H1 (cell line): ENCODE measurements around the gene TEX38. TPM values are rescaled to one million over a fixed set of nuclear protein-coding genes. Genes with fewer than 3 reads are reported as not detected.

Experiments
- CTCF ChIA-PET: fragments of 300-600 bp; sonication (Branson Sonifier 250); formaldehyde crosslinking; loops from one replicate; lab custom pipeline; 2021; ENCODE audit not compliant: partially characterized antibody; lab: Charles Lee
- POLR2A ChIA-PET: fragments of 300-600 bp; sonication (Branson Sonifier 250); formaldehyde crosslinking; loops from one replicate; lab custom pipeline; 2021; ENCODE audit warnings: inconsistent platforms; ENCODE audit not compliant: partially characterized antibody; lab: Charles Lee
- DNase-seq, 2 experiments: peaks; one replicate each; pipeline versions ENCODE4 v3.0.0 to v3.0.0-alpha.2; 2010 to 2022; ENCODE audit warnings: low spot score in 2 of 2, low read depth in 1 of 2, mixed read lengths in 1 of 2
- FAIRE-seq: peaks from 2 replicates; lab custom pipeline; 2011; peaks lifted over from hg19 to GRCh38; lab: Jason Lieb, UNC
- H2AFZ ChIP-seq: 2 replicates; pipeline ENCODE4 v1.8.1; 2012; ENCODE audit warnings: low read length, inconsistent platforms
- H2AK5ac ChIP-seq: 2 replicates; pipeline ENCODE4 v1.6.1; 2013; ENCODE audit warnings: low read depth, low read length
- H2BK120ac ChIP-seq: replicated peaks from 2 replicates; pipeline ENCODE3; 2013; ENCODE audit warnings: low read depth, low read length, inconsistent platforms
- H2BK12ac ChIP-seq: 2 replicates; pipeline ENCODE4 v1.6.1; 2013; ENCODE audit warnings: low read depth, low read length
- H2BK15ac ChIP-seq: 2 replicates; pipeline ENCODE4 v1.6.1; 2013; ENCODE audit warnings: low read length
- H2BK20ac ChIP-seq: 2 replicates; pipeline ENCODE4 v1.6.1; 2013; ENCODE audit warnings: low read length
- H2BK5ac ChIP-seq: 2 replicates; pipeline ENCODE4 v1.6.1; 2013; ENCODE audit warnings: low read depth, low read length
- H3K14ac ChIP-seq: 2 replicates; pipeline ENCODE4 v1.6.1; 2013; ENCODE audit warnings: inconsistent platforms; ENCODE audit not compliant: insufficient read length
- H3K18ac ChIP-seq: 2 replicates; pipeline ENCODE4 v1.6.1; 2013; ENCODE audit warnings: low read length; ENCODE audit errors: extremely low read depth
- H3K23ac ChIP-seq: 2 replicates; pipeline ENCODE4 v1.6.1; 2013; ENCODE audit warnings: inconsistent platforms; ENCODE audit not compliant: insufficient read length
- H3K23me2 ChIP-seq: 2 replicates; pipeline ENCODE4 v1.6.1; 2013; ENCODE audit warnings: low read depth, low read length
- H3K27ac ChIP-seq: 2 replicates; pipeline ENCODE4 v1.6.1; 2011; ENCODE audit warnings: low read depth, low read length, inconsistent platforms
- H3K27me3 ChIP-seq, 4 experiments: replicated peaks in 1 of 4; 1 replicate in 1 of 4; 2 replicates in 3 of 4; pipeline versions ENCODE4 v1.6.1 to v1.8.1; 2011 to 2013; ENCODE audit warnings: low read length in 3 of 4, mild to moderate bottlenecking in 3 of 4, inconsistent platforms in 2 of 4, mixed read lengths in 2 of 4, moderate library complexity in 1 of 4; ENCODE audit not compliant: control insufficient read depth in 3 of 4, insufficient read depth in 3 of 4; ENCODE audit errors: extremely low read depth in 1 of 4
- H3K36me3 ChIP-seq, 4 experiments: 2 replicates each; pipeline versions ENCODE4 v1.6.1 to v1.8.1; 2011 to 2013; ENCODE audit warnings: mild to moderate bottlenecking in 4 of 4, low read length in 3 of 4, moderate library complexity in 2 of 4, control low read depth in 1 of 4, inconsistent platforms in 1 of 4; ENCODE audit not compliant: insufficient read depth in 4 of 4, control insufficient read depth in 2 of 4
- H3K4ac ChIP-seq: replicated peaks from 2 replicates; pipeline ENCODE3; 2013; ENCODE audit warnings: low read length, low read depth, mixed read lengths, inconsistent platforms; ENCODE audit not compliant: insufficient read length
- H3K4me1 ChIP-seq, 4 experiments: replicated peaks in 1 of 4; 1 replicate in 1 of 4; 2 replicates in 3 of 4; pipeline versions ENCODE4 v1.6.1 to v1.8.1; 2011 to 2013; ENCODE audit warnings: low read length in 3 of 4, inconsistent platforms in 2 of 4, mixed read lengths in 1 of 4; ENCODE audit not compliant: insufficient read depth in 4 of 4, control insufficient read depth in 3 of 4
- H3K4me2 ChIP-seq, 2 experiments: 2 replicates each; pipeline versions ENCODE4 v1.6.1 to v1.8.1; 2011 to 2013; ENCODE audit warnings: low read depth in 2 of 2, low read length in 2 of 2, control low read depth in 1 of 2, inconsistent platforms in 1 of 2, mild to moderate bottlenecking in 1 of 2; ENCODE audit not compliant: insufficient read depth in 1 of 2
- H3K4me3 ChIP-seq, 4 experiments: fragments of 200-600, 300-600 bp in 1 of 4; sonication (generic), shearing (Covaris generic), sonication (Bioruptor Twin) in 1 of 4; 2 replicates each; pipeline versions ENCODE4 v1.5.1 to v1.8.1; 2011 to 2016; ENCODE audit warnings: low read length in 4 of 4, low read depth in 3 of 4, control low read depth in 2 of 4, inconsistent platforms in 2 of 4, mild to moderate bottlenecking in 2 of 4, mixed read lengths in 1 of 4, moderate library complexity in 1 of 4; ENCODE audit not compliant: insufficient read depth in 2 of 4; ENCODE audit errors: extremely low read depth in 1 of 4
- H3K56ac ChIP-seq: replicated peaks from 2 replicates; pipeline ENCODE3; 2013; ENCODE audit warnings: low read depth, mild to moderate bottlenecking, mixed read lengths, low read length, inconsistent platforms; ENCODE audit not compliant: insufficient read length
- H3K79me1 ChIP-seq: 2 replicates; pipeline ENCODE4 v1.6.1; 2013; ENCODE audit warnings: low read depth, low read length, control low read depth
- H3K79me2 ChIP-seq, 2 experiments: 2 replicates each; pipeline versions ENCODE4 v1.6.1 to v1.8.1; 2012 to 2013; ENCODE audit warnings: low read length in 2 of 2, mild to moderate bottlenecking in 2 of 2, inconsistent platforms in 1 of 2; ENCODE audit not compliant: insufficient read depth in 2 of 2, control insufficient read depth in 1 of 2
- H3K9ac ChIP-seq, 4 experiments: replicated peaks in 1 of 4; 1 replicate in 1 of 4; 2 replicates in 3 of 4; pipeline versions ENCODE4 v1.6.1 to v1.8.1; 2011 to 2013; ENCODE audit warnings: low read depth in 3 of 4, low read length in 3 of 4, control low read depth in 2 of 4, mild to moderate bottlenecking in 2 of 4, moderate library complexity in 2 of 4, inconsistent platforms in 1 of 4; ENCODE audit errors: extremely low read depth in 1 of 4
- H3K9me3 ChIP-seq, 2 experiments: 2 replicates each; pipeline versions ENCODE4 v1.6.1 to v1.8.1; 2012 to 2013; ENCODE audit warnings: mild to moderate bottlenecking in 2 of 2, moderate library complexity in 2 of 2, control low read depth in 1 of 2, inconsistent platforms in 1 of 2, low read depth in 1 of 2, low read length in 1 of 2, mixed read lengths in 1 of 2; ENCODE audit not compliant: insufficient read depth in 2 of 2
- H4K20me1 ChIP-seq, 2 experiments: replicated peaks in 1 of 2; 2 replicates each; pipeline versions ENCODE3 to v1.8.1; 2011 to 2013; ENCODE audit warnings: inconsistent platforms in 2 of 2, low read length in 2 of 2, mild to moderate bottlenecking in 1 of 2; ENCODE audit not compliant: insufficient read depth in 2 of 2, control insufficient read depth in 1 of 2
- H4K5ac ChIP-seq: 2 replicates; pipeline ENCODE4 v1.6.1; 2013; ENCODE audit warnings: low read length, low read depth, mixed read lengths, inconsistent platforms; ENCODE audit not compliant: insufficient read length
- H4K8ac ChIP-seq: 2 replicates; pipeline ENCODE4 v1.8.0; 2013; ENCODE audit warnings: mild to moderate bottlenecking, moderate library complexity, low read length, inconsistent platforms; ENCODE audit not compliant: insufficient read depth; ENCODE audit errors: extremely low read depth
- H4K91ac ChIP-seq: replicated peaks from 2 replicates; pipeline ENCODE3; 2013; ENCODE audit warnings: low read length, mixed read lengths, inconsistent platforms; ENCODE audit not compliant: insufficient read length
- ASH2L ChIP-seq: fragments of 200-600, 300-600 bp; sonication (generic); IDR thresholded peaks from one replicate; pipeline ENCODE4 v1.7.1; 2017; ENCODE audit warnings: low read length
- CBX5 ChIP-seq: fragments of 300-800, 300-1000 bp; sonication (generic); IDR thresholded peaks from 2 replicates; pipeline ENCODE4 v1.7.1; 2016; ENCODE audit warnings: antibody characterized with exemption, low read length, low read depth
- CHD2 ChIP-seq: IDR thresholded peaks from 2 replicates; pipeline ENCODE4 v1.6.1; 2012; ENCODE audit warnings: low read length, improper control_type of control experiment
- EZH2 ChIP-seq: fragments of 200-600 bp; sonication (generic); IDR thresholded peaks from 2 replicates; pipeline ENCODE4 v1.7.1; 2012; ENCODE audit warnings: low read depth, mild to moderate bottlenecking, moderate library complexity, low read length, inconsistent platforms; ENCODE audit not compliant: severe bottlenecking
- FOSL1 ChIP-seq: IDR thresholded peaks from 2 replicates; pipeline ENCODE4 v1.6.1; 2011; ENCODE audit warnings: mild to moderate bottlenecking, low read depth, low read length, moderate library complexity; ENCODE audit not compliant: insufficient read depth
- HDAC6 ChIP-seq: IDR thresholded peaks from one replicate; pipeline ENCODE4 v1.7.1; 2012; ENCODE audit warnings: low read depth, mild to moderate bottlenecking, inconsistent platforms, low read length, moderate library complexity
- NRF1 ChIP-seq: IDR thresholded peaks from 2 replicates; pipeline ENCODE4 v1.6.1; 2011; ENCODE audit warnings: mild to moderate bottlenecking, low read depth, low read length, improper control_type of control experiment
- PHF8 ChIP-seq: fragments of 200-600 bp; sonication (generic); conservative IDR thresholded peaks from 2 replicates; pipeline ENCODE4 v1.7.1; 2012; ENCODE audit warnings: low read depth, mild to moderate bottlenecking, inconsistent platforms, low read length, moderate library complexity
- POLR2AphosphoS5 ChIP-seq: IDR thresholded peaks from 2 replicates; pipeline ENCODE4 v1.6.1; 2011; ENCODE audit warnings: low read depth, low read length
- POU5F1 ChIP-seq: IDR thresholded peaks from 2 replicates; pipeline ENCODE4 v1.6.1; 2011; ENCODE audit warnings: low read depth, mild to moderate bottlenecking, low read length, moderate library complexity
- TCF12 ChIP-seq: IDR thresholded peaks from 2 replicates; pipeline ENCODE4 v1.6.1; 2011; ENCODE audit warnings: low read depth, mild to moderate bottlenecking, low read length
- WGBS, 2 experiments: shearing (Covaris generic) in 1 of 2; methylation state at CpG; one replicate each; pipeline versions ENCODE4 v1.1.6 to v1.1.7; 2013 to 2015; ENCODE audit warnings: low lambda C conversion rate in 2 of 2, mixed read lengths in 2 of 2, inconsistent platforms in 1 of 2, low coverage in 1 of 2, missing lambda C conversion rate in 1 of 2; ENCODE audit not compliant: insufficient replicate concordance in 2 of 2, insufficient coverage in 1 of 2, insufficient read length in 1 of 2; ENCODE audit errors: extremely low coverage in 1 of 2, missing lambda C conversion rate in 1 of 2; 5-methylcytosine and 5-hydroxymethylcytosine counted together
- polyA plus RNA-seq, 7 experiments: library from polyadenylated mRNA; depleted of rRNA in 3 of 7; stranded (reverse) in 5 of 7; unstranded in 2 of 7; fragments of >200 nt in 5 of 7; fragments of 200-250 nt in 2 of 7; gene quantifications; 1 replicate in 5 of 7; 2 replicates in 1 of 7; 4 replicates in 1 of 7; pipeline versions ENCODE4 v1.2.1 to v1.2.3, GENCODE V29; 2011 to 2013; ENCODE audit warnings: missing spikeins in 2 of 7, mixed read lengths in 2 of 7
- total RNA-seq: library from RNA; stranded (reverse); fragmentation: NEBNext Ultra II Directional; extraction: Animal tissue kit (Norgen Biotek cat#: 25700); gene quantifications from 2 replicates; pipeline ENCODE4 v1.2.1, GENCODE V29; 2021

TEX38 gene
- total and polyA plus RNA-seq, 2 of the 8 experiments (the other 6 are each of a cell fraction or from before 2014, with no cell fraction given): 0.33 TPM; not detected in 1

DNA sequence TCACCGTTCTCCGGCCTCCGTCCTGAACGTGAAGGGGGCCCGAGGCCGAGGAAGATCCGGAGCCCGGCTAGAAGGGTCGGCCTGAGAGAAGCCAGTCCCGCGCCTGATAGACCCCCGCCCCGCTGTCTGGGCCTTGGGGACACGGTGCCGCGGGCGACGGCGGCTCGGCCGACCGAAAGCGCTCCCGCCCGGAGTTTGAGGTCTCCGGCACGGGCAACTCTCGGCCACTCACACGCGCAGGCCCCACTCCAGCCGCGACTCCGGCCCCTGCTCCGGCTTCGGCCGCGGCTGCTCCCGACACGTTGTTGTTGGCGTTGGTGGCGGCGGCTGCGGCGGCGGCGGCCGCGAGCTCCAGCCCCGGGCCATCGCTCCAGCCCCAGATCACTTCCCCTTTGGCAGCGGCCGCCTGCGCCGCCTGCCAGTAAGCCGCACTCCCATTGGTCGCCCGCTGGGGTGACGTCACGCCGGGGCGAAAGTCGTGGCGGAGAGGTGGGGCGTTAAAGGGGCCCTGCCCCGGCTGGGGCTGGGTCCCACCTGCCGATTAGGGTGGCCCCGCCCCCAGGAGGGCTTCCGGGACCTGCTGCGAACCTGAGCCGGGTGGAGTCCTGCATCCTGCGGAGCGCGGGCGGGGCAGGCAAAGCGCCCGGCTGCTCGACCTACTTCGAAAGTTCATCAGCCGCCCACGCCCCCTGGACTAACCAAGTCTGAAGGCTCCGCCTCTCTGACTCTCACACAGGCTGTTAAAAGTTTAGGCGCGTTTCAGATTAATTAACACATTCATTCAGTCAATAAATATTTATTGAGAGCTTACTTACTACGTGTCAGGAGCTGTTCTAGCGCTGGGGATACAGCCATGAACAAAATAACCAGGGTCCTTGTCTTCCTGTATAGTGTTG is 47.3 kb downstream of the TEX38 start, which contains the start of gene EFCAB14:
Gene EFCAB14 (minus strand): TSS at position 388 of the 896 bp plus-strand sequence. CDS start 1,027 bp downstream, outside the sequence.
- H3K79me2 ChIP-seq: peaks cover 4 to 25% of the 10 kb centered on the region in 2 experiments; a peak in 3 of 4 replicates
- H2BK12ac ChIP-seq: no peak within 1 kb of the TSS; the same call in 1 of the 2 replicates
- H2BK15ac ChIP-seq: no peak within 1 kb of the TSS
- POLR2A ChIA-PET: interaction anchor here (1.3 to 3.1 kb wide), 4 partner anchors 8 to 103 kb away, joined by 4 to 11 read pairs (median 4); partner anchors contain the start of gene MOB3C
- CTCF ChIA-PET: interaction anchor here (0.6 to 1.4 kb wide), 4 partner anchors 21 to 301 kb away, joined by 3 to 5 read pairs (median 3); no protein-coding TSS in a partner anchor
- H3K4me3 ChIP-seq: peak within 1 kb of the TSS; percentile 75 to 95 (median 86)
- H3K23me2 ChIP-seq: peaks cover 4% of the 10 kb centered on the region
- H3K14ac ChIP-seq: no peak within 1 kb of the TSS
- FAIRE-seq: no peak
- H3K27me3 ChIP-seq: no peaks in the 10 kb centered on the region; a peak in 1 of 7 replicates
- H2BK5ac ChIP-seq: peak within 1 kb of the TSS; percentile 63; the same call in 1 of the 2 replicates
- H4K5ac ChIP-seq: no peak within 1 kb of the TSS
- H3K9ac ChIP-seq: peak within 1 kb of the TSS; percentile 74 to 94 (median 80)
- no peaks in the 10 kb centered on the region for H3K9me3 ChIP-seq
- H3K79me1 ChIP-seq: peaks cover 10% of the 10 kb centered on the region
- H2BK20ac ChIP-seq: no peak within 1 kb of the TSS
- H3K23ac ChIP-seq: no peak within 1 kb of the TSS
- no peak within 1 kb of the TSS for H3K18ac ChIP-seq
- 1% methylated on average over 70 of the region's 85 CpGs; no CpG with 5 or more reads in 1 of the 2 experiments for WGBS, 2 experiments
- peak; percentile 96 to 100 for DNase-seq
- peaks cover 0 to 23% (median 14%) of the 10 kb centered on the region in 4 experiments; a peak in 6 of 8 replicates for H3K36me3 ChIP-seq
- H3K4ac ChIP-seq: no peak within 1 kb of the TSS
- H2AK5ac ChIP-seq: no peak within 1 kb of the TSS
- peak within 1 kb of the TSS; percentile 6; the same call in 1 of the 2 replicates for H2AFZ ChIP-seq
- H3K27ac ChIP-seq: peak within 1 kb of the TSS; percentile 51; the same call in 1 of the 2 replicates
- peak within 1 kb of the TSS; percentile 6 for H3K56ac ChIP-seq
- H2BK120ac ChIP-seq: no peak within 1 kb of the TSS
- peak within 1 kb of the TSS; percentile 80 to 91 for H3K4me2 ChIP-seq
- H3K4me1 ChIP-seq: peaks cover 5 to 22% (median 10%) of the 10 kb centered on the region in 4 experiments
- peaks cover 7 to 10% of the 10 kb centered on the region in 2 experiments for H4K20me1 ChIP-seq
- peak within 1 kb of the TSS; percentile 92 for H4K91ac ChIP-seq
- peak within 1 kb of the TSS; percentile 73; the same call in 1 of the 2 replicates for H4K8ac ChIP-seq
- TF ChIP-seq NRF1 (no peak), CHD2 (peak; percentile 67), HDAC6 (no peak), PHF8 (peak; percentile 91), ASH2L (peak; percentile 92), FOSL1 (no peak), CBX5 (no peak), EZH2 (no peak), TCF12 (0 out of 2 replicates have a peak, but pooled peaks have one; percentile 72), POLR2AphosphoS5 (no peak), POU5F1 (no peak)
